ENCODE measurements around the gene OXGR1. TPM values are rescaled to one million over a fixed set of nuclear protein-coding genes. Genes with fewer than 3 reads are reported as not detected.

The OXGR1 gene
- total RNA-seq, 4 donors from 2014 or later = 1.2 to 1.3 TPM; not detected in 2

DNA sequence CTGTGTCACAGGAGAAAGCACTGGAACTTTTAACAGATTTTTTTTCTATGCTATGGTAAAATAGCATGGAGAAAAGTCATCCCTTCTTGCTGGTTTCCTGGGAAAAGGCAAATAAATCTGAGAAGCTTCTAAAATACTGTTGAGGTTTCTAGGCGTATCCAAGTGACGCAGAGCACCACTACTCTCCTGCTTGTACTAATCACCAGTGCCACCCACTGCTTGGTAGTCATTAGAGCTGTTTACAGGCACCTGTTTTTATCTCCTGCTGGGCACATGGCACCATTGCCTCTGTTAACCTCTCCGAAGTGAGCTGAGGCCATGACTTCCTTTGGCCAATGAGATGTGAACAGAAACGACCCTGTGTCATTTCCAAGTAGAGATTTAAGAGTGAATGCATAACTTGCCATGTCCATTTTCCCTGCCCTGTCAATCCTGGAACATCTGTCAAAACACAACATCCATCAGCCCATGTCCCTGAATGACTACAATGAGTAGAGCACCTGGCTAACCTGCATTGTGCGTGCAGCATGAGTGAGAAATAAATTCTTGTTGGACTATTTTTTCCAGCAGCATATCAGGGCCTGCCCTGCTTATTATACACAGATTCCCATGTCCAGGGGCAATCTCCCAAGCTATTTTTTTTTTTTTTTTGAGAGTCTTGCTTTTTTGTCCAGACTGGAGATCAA, 17.3 kb upstream of the OXGR1 start:
- Histone ChIP-seq H3K27ac (no peak overlapping the region), H3K27me3 (no peaks in the 10 kb centered on the region), H3K9me3 (no peaks in the 10 kb centered on the region), H3K36me3 (no peaks in the 10 kb centered on the region), H3K4me3 (no peak overlapping the region), H3K4me1 (no peaks in the 10 kb centered on the region)
- no peak for DNase-seq
- TF ChIP-seq, protein P1, sequence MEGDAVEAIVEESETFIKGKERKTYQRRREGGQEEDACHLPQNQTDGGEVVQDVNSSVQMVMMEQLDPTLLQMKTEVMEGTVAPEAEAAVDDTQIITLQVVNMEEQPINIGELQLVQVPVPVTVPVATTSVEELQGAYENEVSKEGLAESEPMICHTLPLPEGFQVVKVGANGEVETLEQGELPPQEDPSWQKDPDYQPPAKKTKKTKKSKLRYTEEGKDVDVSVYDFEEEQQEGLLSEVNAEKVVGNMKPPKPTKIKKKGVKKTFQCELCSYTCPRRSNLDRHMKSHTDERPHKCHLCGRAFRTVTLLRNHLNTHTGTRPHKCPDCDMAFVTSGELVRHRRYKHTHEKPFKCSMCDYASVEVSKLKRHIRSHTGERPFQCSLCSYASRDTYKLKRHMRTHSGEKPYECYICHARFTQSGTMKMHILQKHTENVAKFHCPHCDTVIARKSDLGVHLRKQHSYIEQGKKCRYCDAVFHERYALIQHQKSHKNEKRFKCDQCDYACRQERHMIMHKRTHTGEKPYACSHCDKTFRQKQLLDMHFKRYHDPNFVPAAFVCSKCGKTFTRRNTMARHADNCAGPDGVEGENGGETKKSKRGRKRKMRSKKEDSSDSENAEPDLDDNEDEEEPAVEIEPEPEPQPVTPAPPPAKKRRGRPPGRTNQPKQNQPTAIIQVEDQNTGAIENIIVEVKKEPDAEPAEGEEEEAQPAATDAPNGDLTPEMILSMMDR (IDR thresholded peaks at IDR 0.05) = no peak
- no peak for TF ChIP-seq POLR2A (IDR thresholded peaks at IDR 0.05)

- Histone ChIP-seq H3K36me3 (no peaks in the 10 kb centered on the region), H3K4me1 (no peaks in the 10 kb centered on the region), H3K4me3 (no peak overlapping the region), H3K27ac (no peak overlapping the region), H3K9me3 (no peaks in the 10 kb centered on the region), H3K27me3 (no peaks in the 10 kb centered on the region)
- DNase-seq = no peak
- TF ChIP-seq POLR2A (IDR thresholded peaks at IDR 0.05) = no peak
- TF ChIP-seq, protein P1 (IDR thresholded peaks at IDR 0.05) = no peak
Measured at GRCh38 chr13:97008643-97009042, 14.4 kb upstream of the OXGR1 start.

DNA sequence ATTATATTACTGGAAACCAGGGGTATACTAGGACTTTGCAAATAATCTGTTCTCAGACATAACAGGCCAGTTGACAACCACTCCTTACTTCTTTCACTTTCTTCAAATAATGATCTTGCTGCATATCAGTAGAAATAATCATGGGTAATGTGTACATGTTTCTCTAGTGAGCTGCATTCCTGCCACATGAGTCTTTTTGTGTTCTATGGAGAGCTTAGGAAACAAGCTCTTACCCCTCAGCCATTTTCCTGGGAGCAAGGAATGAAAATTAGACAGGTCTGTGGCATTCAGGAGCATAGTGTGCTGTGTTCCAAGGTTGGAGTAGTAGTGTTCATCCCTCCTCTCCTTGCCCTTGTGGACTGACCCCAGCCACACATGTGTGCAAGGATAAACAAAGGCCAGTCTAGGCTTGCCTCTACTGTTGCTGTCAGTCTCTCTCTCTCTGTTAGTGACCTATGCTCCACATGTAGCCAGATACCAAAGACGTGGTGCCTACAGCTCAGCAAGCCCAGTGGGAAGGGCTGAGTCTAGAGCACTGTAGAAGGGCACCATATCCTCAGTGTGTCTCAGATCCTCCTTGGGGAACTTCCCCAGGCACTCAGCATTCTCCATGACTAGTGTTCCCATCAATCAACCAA, 11.5 kb upstream of the OXGR1 start:
- Histone ChIP-seq H3K27me3 (no peaks in the 10 kb centered on the region), H3K27ac (no peak overlapping the region), H3K4me1 (no peaks in the 10 kb centered on the region), H3K4me3 (no peak overlapping the region), H3K9me3 (no peaks in the 10 kb centered on the region), H3K36me3 (no peaks in the 10 kb centered on the region)
- TF ChIP-seq, protein P1 (IDR thresholded peaks at IDR 0.05) = no peak
- TF ChIP-seq POLR2A (IDR thresholded peaks at IDR 0.05) = no peak
- DNase-seq = no peak

DNA sequence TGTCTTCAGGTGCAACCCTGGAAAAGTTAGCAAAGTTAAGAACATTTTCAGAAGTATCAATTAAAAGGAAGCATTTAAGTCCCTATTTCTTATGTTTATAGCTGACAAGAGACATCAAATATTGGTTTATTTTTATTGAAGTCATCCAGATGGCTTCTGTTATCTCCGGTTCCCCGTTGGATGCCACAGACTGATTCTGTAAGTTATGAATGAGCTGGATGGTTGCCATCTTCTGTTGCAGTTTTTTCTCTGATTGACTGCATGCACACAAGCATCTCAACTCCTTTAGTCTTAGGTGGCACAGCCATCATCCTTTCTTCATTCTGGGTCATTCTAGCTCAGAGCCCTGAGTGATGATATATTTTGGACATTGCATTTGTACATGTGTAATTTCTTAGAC, 10.6 kb upstream of the OXGR1 start:
- Histone ChIP-seq H3K4me3 (no peak overlapping the region), H3K27ac (no peak overlapping the region), H3K36me3 (no peaks in the 10 kb centered on the region), H3K4me1 (no peaks in the 10 kb centered on the region), H3K27me3 (no peaks in the 10 kb centered on the region), H3K9me3 (no peaks in the 10 kb centered on the region)
- TF ChIP-seq, protein P1 (IDR thresholded peaks at IDR 0.05) = no peak
- TF ChIP-seq POLR2A (IDR thresholded peaks at IDR 0.05) = no peak
- no peak for DNase-seq

DNA sequence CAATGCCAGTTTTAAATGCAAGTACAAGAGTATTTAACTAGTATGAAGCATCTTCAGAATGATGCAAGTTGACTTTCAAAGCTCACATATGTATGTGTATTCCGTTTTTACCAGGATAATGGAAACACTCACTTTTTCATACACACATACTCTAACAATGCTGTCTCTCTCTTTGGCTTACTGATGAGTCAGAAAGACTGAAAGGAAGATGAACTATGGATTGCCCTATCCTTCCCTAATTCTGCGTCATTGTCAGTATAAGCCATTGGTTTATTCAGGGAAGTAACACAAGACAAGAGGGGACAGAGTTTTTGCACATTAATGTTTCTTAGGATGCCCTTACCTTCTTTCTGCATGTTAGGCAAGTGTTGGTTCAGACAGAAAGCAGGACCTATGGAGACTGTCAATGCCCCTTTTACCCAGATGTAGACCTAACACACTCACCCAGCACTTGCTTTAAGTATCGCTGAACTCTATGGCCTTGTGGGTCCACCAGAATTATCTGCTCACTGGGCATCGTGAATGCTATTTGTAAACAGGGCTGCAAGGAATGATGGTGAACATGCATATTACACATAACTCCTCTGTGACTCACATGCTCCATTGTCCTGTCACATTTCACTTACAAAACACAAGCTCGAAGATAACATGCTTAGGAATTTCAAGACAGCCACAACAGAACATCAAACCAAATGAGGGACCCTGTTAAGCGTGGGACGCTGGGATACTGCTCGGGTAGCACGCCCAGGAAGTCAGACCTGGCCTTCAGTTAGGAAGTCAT, 10.0 kb upstream of the OXGR1 start:
- Histone ChIP-seq H3K4me1 (no peaks in the 10 kb centered on the region), H3K9me3 (no peaks in the 10 kb centered on the region), H3K4me3 (no peak overlapping the region), H3K36me3 (no peaks in the 10 kb centered on the region), H3K27me3 (no peaks in the 10 kb centered on the region), H3K27ac (no peak overlapping the region)
- no peak for TF ChIP-seq POLR2A (IDR thresholded peaks at IDR 0.05)
- TF ChIP-seq, protein P1 (IDR thresholded peaks at IDR 0.05) = no peak
- DNase-seq = no peak

All from Peyer's patch (tissue), 4 donors.